ENCODE measurements around the gene CTNNB1.

GRCh38 chr3:41272667-41273066, 73.4 kb downstream of the CTNNB1 start:
- TF ChIP-seq EP300 (IDR thresholded peaks at IDR 0.05; ENCODE audit: low read depth): no peak
- no peak for TF ChIP-seq CTCF (IDR thresholded peaks at IDR 0.05)
- no peak for TF ChIP-seq POLR2A (IDR thresholded peaks at IDR 0.05)
- no peak for TF ChIP-seq POLR2AphosphoS5 (IDR thresholded peaks at IDR 0.05)

All from transverse colon (tissue), 4 donors.